HEK293T (cell line): ENCODE results near the gene HOXC9.

ENCODE experiments used
- ARNT ChIP-seq: fragments of 450-650 bp; IDR thresholded peaks from 2 replicates; pipeline ENCODE4 v1.6.1; 2017; ENCODE audit warnings: mild to moderate bottlenecking
- FOXA1 ChIP-seq: fragments of 450-650 bp; IDR thresholded peaks from 2 replicates; pipeline ENCODE4 v1.6.1; 2016; ENCODE audit warnings: mild to moderate bottlenecking
- FOXK2 ChIP-seq: fragments of 450-650 bp; IDR thresholded peaks from 2 replicates; pipeline ENCODE4 v1.6.1; 2016; ENCODE audit warnings: mild to moderate bottlenecking
- FOXM1 ChIP-seq: fragments of 450-650 bp; IDR thresholded peaks from 2 replicates; pipeline ENCODE4 v1.6.1; 2017; ENCODE audit warnings: mild to moderate bottlenecking, borderline replicate concordance
- LEF1 ChIP-seq: fragments of 450-650 bp; IDR thresholded peaks from 2 replicates; pipeline ENCODE4 v1.6.1; 2017; ENCODE audit warnings: mild to moderate bottlenecking, borderline replicate concordance
- SP1 ChIP-seq: fragments of 450-650 bp; IDR thresholded peaks from 2 replicates; pipeline ENCODE4 v1.6.1; 2017
- SUZ12 ChIP-seq: fragments of 450-650 bp; IDR thresholded peaks from 2 replicates; pipeline ENCODE4 v1.6.1; 2016; ENCODE audit warnings: mild to moderate bottlenecking
- ZNF384 ChIP-seq: fragments of 450-650 bp; IDR thresholded peaks from 2 replicates; pipeline ENCODE4 v1.6.1; 2016
- TF ChIP-seq, protein P1 (sequence below): fragments of 450-650 bp; IDR thresholded peaks from 2 replicates; pipeline ENCODE4 v1.6.1; 2016

- no peak for TF ChIP-seq ZNF384
- no peak for TF ChIP-seq SP1
- TF ChIP-seq FOXK2: no peak
- TF ChIP-seq LEF1: no peak
- no peak for TF ChIP-seq SUZ12
- no peak for TF ChIP-seq FOXM1
- TF ChIP-seq, protein P1, sequence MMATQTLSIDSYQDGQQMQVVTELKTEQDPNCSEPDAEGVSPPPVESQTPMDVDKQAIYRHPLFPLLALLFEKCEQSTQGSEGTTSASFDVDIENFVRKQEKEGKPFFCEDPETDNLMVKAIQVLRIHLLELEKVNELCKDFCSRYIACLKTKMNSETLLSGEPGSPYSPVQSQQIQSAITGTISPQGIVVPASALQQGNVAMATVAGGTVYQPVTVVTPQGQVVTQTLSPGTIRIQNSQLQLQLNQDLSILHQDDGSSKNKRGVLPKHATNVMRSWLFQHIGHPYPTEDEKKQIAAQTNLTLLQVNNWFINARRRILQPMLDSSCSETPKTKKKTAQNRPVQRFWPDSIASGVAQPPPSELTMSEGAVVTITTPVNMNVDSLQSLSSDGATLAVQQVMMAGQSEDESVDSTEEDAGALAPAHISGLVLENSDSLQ: no peak
- TF ChIP-seq ARNT: no peak
- TF ChIP-seq FOXA1: no peak
Observed at GRCh38 chr12:54038284-54038870, 38.4 kb downstream of the HOXC9 start.
